Measurements from ENCODE around the gene PTGDS. TPM values are rescaled to one million over a fixed set of nuclear protein-coding genes. Genes with fewer than 3 reads are reported as not detected.

Gene PTGDS
- total RNA-seq, 1 donor from 2014 or later = not detected

GRCh38 chr9:136978865-136979544 lies 1.7 kb downstream of the PTGDS start:
- Mint-ChIP-seq H3K4me1 (peaks cover 2% of the 10 kb centered on the region), H3K9me3 (no peaks in the 10 kb centered on the region), H3K36me3 (ENCODE audit: low read depth) (no peaks in the 10 kb centered on the region), H3K4me3 (no peak overlapping the region), H3K27ac (no peak overlapping the region), H3K27me3 (peaks cover 33% of the 10 kb centered on the region)
- ATAC-seq (ENCODE audit: low read depth) (no peak), DNase-seq (no peak)
- intact Hi-C loops (cut with micrococcal nuclease) = loop anchor here (1.0 kb wide), 1 partner anchor 13 kb away; the partner anchor contains the start of gene PAXX
- TF ChIP-seq, protein P1, sequence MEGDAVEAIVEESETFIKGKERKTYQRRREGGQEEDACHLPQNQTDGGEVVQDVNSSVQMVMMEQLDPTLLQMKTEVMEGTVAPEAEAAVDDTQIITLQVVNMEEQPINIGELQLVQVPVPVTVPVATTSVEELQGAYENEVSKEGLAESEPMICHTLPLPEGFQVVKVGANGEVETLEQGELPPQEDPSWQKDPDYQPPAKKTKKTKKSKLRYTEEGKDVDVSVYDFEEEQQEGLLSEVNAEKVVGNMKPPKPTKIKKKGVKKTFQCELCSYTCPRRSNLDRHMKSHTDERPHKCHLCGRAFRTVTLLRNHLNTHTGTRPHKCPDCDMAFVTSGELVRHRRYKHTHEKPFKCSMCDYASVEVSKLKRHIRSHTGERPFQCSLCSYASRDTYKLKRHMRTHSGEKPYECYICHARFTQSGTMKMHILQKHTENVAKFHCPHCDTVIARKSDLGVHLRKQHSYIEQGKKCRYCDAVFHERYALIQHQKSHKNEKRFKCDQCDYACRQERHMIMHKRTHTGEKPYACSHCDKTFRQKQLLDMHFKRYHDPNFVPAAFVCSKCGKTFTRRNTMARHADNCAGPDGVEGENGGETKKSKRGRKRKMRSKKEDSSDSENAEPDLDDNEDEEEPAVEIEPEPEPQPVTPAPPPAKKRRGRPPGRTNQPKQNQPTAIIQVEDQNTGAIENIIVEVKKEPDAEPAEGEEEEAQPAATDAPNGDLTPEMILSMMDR (IDR thresholded peaks at IDR 0.05) = no peak
- CTCF ChIA-PET = no interaction called here
- POLR2A ChIA-PET = interaction anchor here (0.7 to 0.9 kb wide), 2 partner anchors 14 to 67 kb away, joined by 4 to 10 read pairs; partner anchors contain the start of gene PAXX

DNA sequence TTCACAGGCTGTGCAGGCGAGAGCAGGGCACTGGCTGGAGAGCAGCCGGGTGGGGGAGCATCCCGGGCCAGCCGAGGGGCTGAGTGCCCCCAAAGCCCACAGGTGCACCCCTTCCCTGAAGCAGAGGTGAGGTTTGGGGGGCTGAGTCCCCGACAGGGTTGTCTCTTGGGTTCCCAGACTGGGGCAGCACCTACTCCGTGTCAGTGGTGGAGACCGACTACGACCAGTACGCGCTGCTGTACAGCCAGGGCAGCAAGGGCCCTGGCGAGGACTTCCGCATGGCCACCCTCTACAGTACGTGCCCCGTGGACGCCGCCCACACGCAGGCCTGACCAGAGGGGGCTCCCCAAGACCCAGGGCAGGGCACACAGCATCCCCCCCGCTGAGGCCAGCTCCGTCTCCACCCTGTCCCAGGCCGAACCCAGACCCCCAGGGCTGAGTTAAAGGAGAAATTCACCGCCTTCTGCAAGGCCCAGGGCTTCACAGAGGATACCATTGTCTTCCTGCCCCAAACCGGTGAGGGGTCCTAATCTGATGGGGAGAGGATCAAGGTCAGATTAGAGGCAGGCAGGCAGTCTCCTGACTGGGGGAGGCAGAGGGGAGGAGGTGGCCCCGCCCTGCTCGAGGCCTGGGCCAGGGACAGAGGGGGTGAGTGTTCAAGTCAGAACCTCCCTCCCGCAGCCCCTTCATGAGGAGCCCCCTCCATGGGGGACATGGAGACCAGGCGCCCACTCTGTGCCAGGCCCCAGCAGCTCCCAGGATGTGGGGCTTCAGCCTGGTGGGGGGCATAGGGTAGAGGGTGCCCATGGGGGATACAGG lies 2.7 kb downstream of the PTGDS start:
- no peak for DNase-seq
- H3K27me3 Mint-ChIP-seq = peaks cover 36% of the 10 kb centered on the region
- intact Hi-C loops (cut with micrococcal nuclease) = no loop called here

GRCh38 chr9:136980669-136981478 lies 3.6 kb downstream of the PTGDS start:
- CTCF ChIA-PET = no interaction called here

More for the DNA sequence above, 2.7 kb downstream of the PTGDS start:
- TF ChIP-seq, protein P1 (IDR thresholded peaks at IDR 0.05) = no peak
- ATAC-seq (ENCODE audit: low read depth) = no peak
- ChIA-PET CTCF (no interaction called here), POLR2A (interaction anchor here (0.7 kb wide), 1 partner anchor 180 kb away, joined by 3 read pairs; no protein-coding TSS in a partner anchor)
- H3K27ac Mint-ChIP-seq = no peak overlapping the region
- no peaks in the 10 kb centered on the region for H3K9me3 Mint-ChIP-seq
- no peaks in the 10 kb centered on the region for H3K36me3 Mint-ChIP-seq (ENCODE audit: low read depth)
- H3K4me1 Mint-ChIP-seq = peaks cover 2% of the 10 kb centered on the region
- no peak overlapping the region for H3K4me3 Mint-ChIP-seq

DNA sequence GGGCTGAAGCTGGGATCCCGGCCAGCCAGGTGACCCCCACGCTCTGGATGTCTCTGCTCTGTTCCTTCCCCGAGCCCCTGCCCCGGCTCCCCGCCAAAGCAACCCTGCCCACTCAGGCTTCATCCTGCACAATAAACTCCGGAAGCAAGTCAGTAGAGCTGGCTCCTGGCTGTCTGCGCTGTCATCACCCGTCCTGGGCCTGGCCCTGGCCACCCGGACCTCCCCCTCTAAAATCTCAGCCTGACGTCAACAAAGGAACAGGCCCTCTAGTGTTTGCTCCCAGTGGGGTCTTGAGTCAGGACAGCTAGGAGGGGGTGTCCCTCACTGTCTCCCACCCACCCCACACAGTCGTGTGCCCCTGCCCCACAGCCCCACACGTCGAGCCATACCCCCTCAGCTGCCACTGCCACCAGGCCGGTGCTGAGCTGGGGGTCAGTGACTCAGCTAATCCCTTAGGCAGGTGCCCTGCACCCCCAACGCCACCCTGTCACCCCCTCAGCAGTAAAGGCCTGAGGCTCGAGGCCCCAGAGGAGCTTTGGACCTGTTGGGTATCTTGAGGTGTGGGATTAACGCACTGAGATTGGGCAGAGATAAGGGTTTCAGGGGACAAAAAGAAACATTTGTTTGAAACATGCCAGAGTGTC lies 4.4 kb downstream of the PTGDS start:
- ATAC-seq (ENCODE audit: low read depth) (no peak), DNase-seq (no peak)
- Mint-ChIP-seq H3K4me3 (no peak overlapping the region), H3K4me1 (peaks cover 2% of the 10 kb centered on the region), H3K9me3 (no peaks in the 10 kb centered on the region), H3K27me3 (peaks cover 33% of the 10 kb centered on the region), H3K27ac (no peak overlapping the region), H3K36me3 (ENCODE audit: low read depth) (no peaks in the 10 kb centered on the region)
- CTCF ChIA-PET = no interaction called here
- POLR2A ChIA-PET = interaction anchor here (0.5 kb wide), 1 partner anchor 33 kb away, joined by 3 read pairs; no protein-coding TSS in a partner anchor
- intact Hi-C loops (cut with micrococcal nuclease) = no loop called here
- TF ChIP-seq, protein P1 (IDR thresholded peaks at IDR 0.05) = no peak

More at GRCh38 chr9:136980669-136981478, 3.6 kb downstream of the PTGDS start:
- Mint-ChIP-seq H3K27me3 (peaks cover 33% of the 10 kb centered on the region), H3K4me3 (no peak overlapping the region), H3K27ac (no peak overlapping the region), H3K4me1 (peaks cover 2% of the 10 kb centered on the region), H3K9me3 (no peaks in the 10 kb centered on the region), H3K36me3 (ENCODE audit: low read depth) (no peaks in the 10 kb centered on the region)
- POLR2A ChIA-PET = interaction anchor here (0.7 kb wide), 1 partner anchor 181 kb away, joined by 3 read pairs; no protein-coding TSS in a partner anchor
- TF ChIP-seq, protein P1 (IDR thresholded peaks at IDR 0.05) = no peak
- intact Hi-C loops (cut with micrococcal nuclease) = no loop called here
- ATAC-seq (ENCODE audit: low read depth) (no peak), DNase-seq (no peak)
